Loucy (cell line): ENCODE measurements around the gene PCDHGC4.

ENCODE experiments used
- H2AFZ ChIP-seq: fragments of 200-600 bp; sonication (generic); 2 replicates; pipeline ENCODE4 v1.6.0; 2016; ENCODE audit warnings: antibody characterized with exemption, mild to moderate bottlenecking, low read length, moderate library complexity
- H3F3A ChIP-seq: fragments of 200-600 bp; 2 replicates; pipeline ENCODE4 v1.6.0; 2016; ENCODE audit warnings: antibody characterized with exemption, low read depth, mild to moderate bottlenecking
- H3K27me3 ChIP-seq: fragments of 200-600 bp; sonication (generic); 2 replicates; pipeline ENCODE4 v1.6.1; 2014; ENCODE audit warnings: low read length, mild to moderate bottlenecking; ENCODE audit not compliant: insufficient read depth, poor library complexity, severe bottlenecking
- H3K36me3 ChIP-seq: fragments of 200-600 bp; sonication (generic); 2 replicates; pipeline ENCODE4 v1.6.1; 2016; ENCODE audit warnings: low read length; ENCODE audit not compliant: insufficient read depth
- H3K4me1 ChIP-seq: fragments of 200-600 bp; sonication (generic); 2 replicates; pipeline ENCODE4 v1.5.1; 2014; ENCODE audit warnings: low read length, mild to moderate bottlenecking; ENCODE audit not compliant: insufficient read depth, poor library complexity, severe bottlenecking
- H3K4me2 ChIP-seq: fragments of 200-600 bp; sonication (generic); 2 replicates; pipeline ENCODE4 v1.6.0; 2014; ENCODE audit warnings: antibody characterized with exemption, low read length, low read depth, mild to moderate bottlenecking; ENCODE audit not compliant: poor library complexity, severe bottlenecking
- H3K4me3 ChIP-seq: fragments of 200-600 bp; sonication (generic); 2 replicates; pipeline ENCODE4 v1.5.1; 2014; ENCODE audit warnings: low read length, mild to moderate bottlenecking, mixed read lengths; ENCODE audit not compliant: poor library complexity, severe bottlenecking
- H3K79me2 ChIP-seq: fragments of 200-600 bp; sonication (generic); 2 replicates; pipeline ENCODE4 v1.6.1; 2014; ENCODE audit warnings: low read length; ENCODE audit not compliant: insufficient read depth
- H3K9ac ChIP-seq: fragments of 200-600 bp; sonication (generic); 2 replicates; pipeline ENCODE4 v1.6.0; 2014; ENCODE audit warnings: mild to moderate bottlenecking, low read depth, low read length, moderate library complexity; ENCODE audit not compliant: poor library complexity, severe bottlenecking
- H3K9me2 ChIP-seq: fragments of 200-600 bp; sonication (generic); replicated peaks from 2 replicates; pipeline ENCODE4 v1.6.1; 2016; ENCODE audit warnings: low read depth, low read length, mixed read lengths
- H3K9me3 ChIP-seq: fragments of 200-600 bp; sonication (generic); 2 replicates; pipeline ENCODE4 v1.6.1; 2014; ENCODE audit warnings: mild to moderate bottlenecking, antibody characterized with exemption, low read length, low read depth; ENCODE audit not compliant: insufficient read depth
- H4K20me1 ChIP-seq: fragments of 200-600 bp; sonication (generic); 2 replicates; pipeline ENCODE4 v1.6.0; 2014; ENCODE audit warnings: antibody characterized with exemption, low read length, mild to moderate bottlenecking; ENCODE audit not compliant: insufficient read depth, poor library complexity, severe bottlenecking
- EZH2phosphoT487 ChIP-seq: fragments of 200-600 bp; IDR thresholded peaks from 2 replicates; pipeline ENCODE4 v1.6.1; 2018; ENCODE audit warnings: antibody characterized with exemption, mild to moderate bottlenecking, moderate library complexity, borderline replicate concordance
- TF ChIP-seq, protein P1 (sequence below): fragments of 200-600 bp; sonication (generic); conservative IDR thresholded peaks from 2 replicates; pipeline ENCODE4 v1.5.1; 2014; ENCODE audit warnings: mild to moderate bottlenecking, antibody characterized with exemption, low read length

The PCDHGC4 gene

DNA sequence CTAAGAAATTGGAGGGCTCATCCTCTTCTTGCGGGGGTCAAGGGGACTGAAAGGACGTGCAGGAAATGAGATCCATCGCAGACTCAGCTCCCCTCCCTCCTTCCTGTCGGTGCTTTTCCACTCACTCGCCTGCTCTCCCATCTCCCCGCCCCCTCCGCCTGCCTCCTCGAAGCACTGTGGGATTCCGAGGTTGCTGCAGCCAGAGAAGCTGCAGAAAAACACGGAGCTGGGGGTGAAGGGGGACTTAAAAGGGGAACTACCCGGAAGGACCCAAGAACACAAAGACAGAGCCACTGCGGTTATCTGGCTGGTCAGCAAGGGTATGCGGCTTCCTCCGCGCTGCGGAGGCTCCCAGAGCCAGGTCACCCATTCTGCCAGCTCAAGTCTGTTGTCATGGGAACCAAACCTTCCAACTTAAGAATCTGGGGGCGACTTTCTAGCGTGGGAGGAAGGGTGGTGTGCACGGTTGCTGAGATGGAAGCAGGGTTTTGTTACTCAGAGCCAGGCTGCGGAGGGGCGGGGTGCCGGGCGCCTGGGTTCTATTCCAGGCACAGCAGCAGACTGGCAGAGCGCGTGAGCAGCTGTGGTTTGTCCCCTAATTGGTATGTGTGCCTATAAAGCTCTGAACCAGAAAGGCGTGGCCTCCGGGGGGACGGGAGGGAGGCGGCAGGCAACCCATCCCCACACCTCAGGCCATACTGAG lies 28.9 kb downstream of the PCDHGC4 start:
- Histone ChIP-seq H3K9ac (no peak overlapping the region), H3K79me2 (no peaks in the 10 kb centered on the region), H3K27me3 (no peaks in the 10 kb centered on the region), H3K9me2 (no peaks in the 10 kb centered on the region), H3F3A (no peaks in the 10 kb centered on the region), H2AFZ (no peak overlapping the region), H3K4me2 (no peak overlapping the region), H4K20me1 (no peaks in the 10 kb centered on the region), H3K36me3 (peaks cover 62% of the 10 kb centered on the region; the same call in 1 of the 2 replicates), H3K4me1 (no peaks in the 10 kb centered on the region), H3K9me3 (no peaks in the 10 kb centered on the region), H3K4me3 (no peak overlapping the region)
- TF ChIP-seq EZH2phosphoT487 = no peak
- TF ChIP-seq, protein P1, sequence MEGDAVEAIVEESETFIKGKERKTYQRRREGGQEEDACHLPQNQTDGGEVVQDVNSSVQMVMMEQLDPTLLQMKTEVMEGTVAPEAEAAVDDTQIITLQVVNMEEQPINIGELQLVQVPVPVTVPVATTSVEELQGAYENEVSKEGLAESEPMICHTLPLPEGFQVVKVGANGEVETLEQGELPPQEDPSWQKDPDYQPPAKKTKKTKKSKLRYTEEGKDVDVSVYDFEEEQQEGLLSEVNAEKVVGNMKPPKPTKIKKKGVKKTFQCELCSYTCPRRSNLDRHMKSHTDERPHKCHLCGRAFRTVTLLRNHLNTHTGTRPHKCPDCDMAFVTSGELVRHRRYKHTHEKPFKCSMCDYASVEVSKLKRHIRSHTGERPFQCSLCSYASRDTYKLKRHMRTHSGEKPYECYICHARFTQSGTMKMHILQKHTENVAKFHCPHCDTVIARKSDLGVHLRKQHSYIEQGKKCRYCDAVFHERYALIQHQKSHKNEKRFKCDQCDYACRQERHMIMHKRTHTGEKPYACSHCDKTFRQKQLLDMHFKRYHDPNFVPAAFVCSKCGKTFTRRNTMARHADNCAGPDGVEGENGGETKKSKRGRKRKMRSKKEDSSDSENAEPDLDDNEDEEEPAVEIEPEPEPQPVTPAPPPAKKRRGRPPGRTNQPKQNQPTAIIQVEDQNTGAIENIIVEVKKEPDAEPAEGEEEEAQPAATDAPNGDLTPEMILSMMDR = no peak

DNA sequence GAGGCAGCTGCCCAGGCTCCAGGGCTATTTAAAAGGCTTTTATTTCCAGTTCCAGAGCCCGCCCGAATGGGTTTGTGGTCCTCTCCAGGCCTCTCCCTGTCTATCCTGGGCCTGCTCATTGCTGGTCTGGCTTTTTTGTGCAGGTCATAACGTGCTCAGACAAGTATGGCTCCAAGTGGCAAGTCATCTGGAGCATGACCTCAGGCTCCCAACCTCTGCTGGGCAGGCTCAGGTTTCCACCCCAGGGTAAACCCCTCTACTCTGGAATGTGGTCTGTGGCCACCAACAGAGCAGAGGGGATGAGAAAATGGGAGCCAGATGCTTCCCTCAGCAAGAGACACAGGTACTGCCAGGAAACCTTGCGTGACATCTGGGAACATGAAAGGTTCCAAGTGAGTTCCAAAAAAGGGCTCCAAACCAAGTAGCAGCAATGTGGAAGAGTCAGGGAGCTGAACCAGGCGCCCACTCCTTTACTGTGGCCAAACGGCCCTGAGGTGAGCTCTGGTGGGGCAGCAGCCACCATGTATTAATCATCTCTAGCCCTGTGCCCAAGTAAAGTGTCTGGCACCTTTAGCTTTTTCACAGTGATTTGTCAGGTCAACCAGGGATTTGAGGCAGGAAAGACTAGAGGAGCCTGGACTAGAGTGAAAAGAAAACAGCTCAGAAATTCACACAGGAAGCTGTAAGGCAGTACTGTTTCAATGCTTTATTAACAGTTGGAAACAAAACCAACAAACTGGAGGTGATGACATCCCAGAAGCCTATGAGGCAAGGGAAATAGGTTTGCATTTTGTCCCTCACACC lies 29.7 kb downstream of the PCDHGC4 start:
- Histone ChIP-seq H3K9me2 (no peaks in the 10 kb centered on the region), H3K9me3 (no peaks in the 10 kb centered on the region), H3K27me3 (no peaks in the 10 kb centered on the region), H3K79me2 (no peaks in the 10 kb centered on the region), H3F3A (no peaks in the 10 kb centered on the region), H3K4me1 (no peaks in the 10 kb centered on the region), H3K4me3 (no peak overlapping the region), H3K36me3 (peaks cover 70% of the 10 kb centered on the region; the same call in 1 of the 2 replicates), H3K4me2 (no peak overlapping the region), H3K9ac (no peak overlapping the region), H4K20me1 (no peaks in the 10 kb centered on the region), H2AFZ (no peak overlapping the region)
- no peak for TF ChIP-seq EZH2phosphoT487
- TF ChIP-seq, protein P1 = no peak

GRCh38 chr5:141515141-141515540 lies 30.3 kb downstream of the PCDHGC4 start:
- Histone ChIP-seq H3K9me3 (no peaks in the 10 kb centered on the region), H3K79me2 (no peaks in the 10 kb centered on the region), H3K36me3 (peaks cover 76% of the 10 kb centered on the region; the same call in 1 of the 2 replicates), H3F3A (no peaks in the 10 kb centered on the region), H3K9ac (no peak overlapping the region), H3K4me2 (no peak overlapping the region), H3K4me1 (no peaks in the 10 kb centered on the region), H3K9me2 (no peaks in the 10 kb centered on the region), H2AFZ (no peak overlapping the region), H3K27me3 (no peaks in the 10 kb centered on the region), H3K4me3 (no peak overlapping the region), H4K20me1 (no peaks in the 10 kb centered on the region)
- TF ChIP-seq, protein P1 = no peak
- no peak for TF ChIP-seq EZH2phosphoT487
